ENCODE measurements around the gene OSBPL9. TPM values are rescaled to one million over a fixed set of nuclear protein-coding genes. Genes with fewer than 3 reads are reported as not detected.

OSBPL9 gene
- total and polyA plus RNA-seq, 2 experiments from 2014 or later: 32.2 to 37.0 TPM

- Histone ChIP-seq H4K20me1 (ENCODE audit: insufficient read depth) (no peaks in the 10 kb centered on the region), H3K4me3 (no peak overlapping the region), H3K4me1 (ENCODE audit: insufficient read depth) (peaks cover 46% of the 10 kb centered on the region), H3K9ac (peak overlapping the region; percentile 51), H3K79me2 (ENCODE audit: insufficient read depth) (peaks cover 72% of the 10 kb centered on the region), H3F3A (ENCODE audit: insufficient read depth) (peaks cover 29% of the 10 kb centered on the region), H3K27me3 (replicated peaks; ENCODE audit: insufficient read depth) (no peaks in the 10 kb centered on the region), H3K9me2 (ENCODE audit: insufficient read depth) (peaks cover 3% of the 10 kb centered on the region; the same call in 1 of the 2 replicates), H3K4me2 (ENCODE audit: unreplicated experiment) (peak overlapping the region; percentile 63), H3K27ac (peak overlapping the region; percentile 75), H3K36me3 (ENCODE audit: low read depth) (no peaks in the 10 kb centered on the region), H3K9me3 (ENCODE audit: low read depth) (no peaks in the 10 kb centered on the region), H2AFZ (no peak overlapping the region)
- 3 to 6% methylated on average over 2 of the region's 2 CpGs for WGBS, 2 experiments (ENCODE audit: low coverage in 1 of 2, low lambda C conversion rate in 2 of 2, missing lambda C conversion rate in 2 of 2)
- DNase-seq: peak; percentile 95
- TF ChIP-seq EZH2phosphoT487 (IDR thresholded peaks at IDR 0.05; ENCODE audit: insufficient read depth, low read depth) (peak; percentile 98), EZH2 (IDR thresholded peaks at IDR 0.05; ENCODE audit: insufficient read depth, poor library complexity, severe bottlenecking) (no peak)
- in situ Hi-C loops (cut with MboI): no loop called here
These were observed 49.6 kb downstream of the OSBPL9 start for GRCh38 chr1:51666478-51666877.

- in situ Hi-C loops (cut with MboI): no loop called here
- Histone ChIP-seq H3K4me3 (no peak overlapping the region), H3K9me3 (ENCODE audit: low read depth) (no peaks in the 10 kb centered on the region), H3F3A (ENCODE audit: insufficient read depth) (peaks cover 22% of the 10 kb centered on the region), H3K9me2 (ENCODE audit: insufficient read depth) (no peaks in the 10 kb centered on the region), H3K9ac (no peak overlapping the region), H3K36me3 (ENCODE audit: low read depth) (no peaks in the 10 kb centered on the region), H2AFZ (no peak overlapping the region), H3K4me2 (ENCODE audit: unreplicated experiment) (no peak overlapping the region), H3K27me3 (replicated peaks; ENCODE audit: insufficient read depth) (no peaks in the 10 kb centered on the region), H3K79me2 (ENCODE audit: insufficient read depth) (peaks cover 71% of the 10 kb centered on the region), H4K20me1 (ENCODE audit: insufficient read depth) (no peaks in the 10 kb centered on the region), H3K4me1 (ENCODE audit: insufficient read depth) (peaks cover 43% of the 10 kb centered on the region), H3K27ac (no peak overlapping the region)
- DNase-seq: no peak
- TF ChIP-seq EZH2phosphoT487 (IDR thresholded peaks at IDR 0.05; ENCODE audit: insufficient read depth, low read depth) (no peak), EZH2 (IDR thresholded peaks at IDR 0.05; ENCODE audit: insufficient read depth, poor library complexity, severe bottlenecking) (no peak)
- 94 to 98% methylated on average over 2 of the region's 2 CpGs for WGBS, 2 experiments (ENCODE audit: low coverage in 1 of 2, low lambda C conversion rate in 2 of 2, missing lambda C conversion rate in 2 of 2)
These were observed 50.7 kb downstream of the OSBPL9 start for GRCh38 chr1:51667561-51667960.

DNA sequence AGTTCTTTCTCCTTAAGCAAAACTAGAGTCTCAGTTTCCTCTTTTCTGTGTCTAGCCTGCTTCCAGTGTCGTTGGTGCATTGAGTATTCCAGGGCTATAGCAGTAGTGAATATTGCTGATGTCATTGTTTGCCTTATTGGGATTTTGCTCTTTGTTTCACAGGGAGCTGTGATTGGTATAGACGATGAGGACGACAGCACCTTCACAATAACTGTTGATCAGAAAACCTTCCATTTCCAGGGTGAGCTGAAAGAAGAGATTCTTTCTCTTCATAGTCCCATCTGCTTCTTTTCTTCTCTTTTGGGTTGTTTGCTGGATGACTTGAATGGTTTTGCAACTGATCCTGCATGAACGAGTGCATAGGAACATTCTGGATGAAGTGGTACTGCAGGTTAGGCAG lies 52.4 kb downstream of the OSBPL9 start:
- TF ChIP-seq EZH2 (IDR thresholded peaks at IDR 0.05; ENCODE audit: insufficient read depth, poor library complexity, severe bottlenecking) (no peak), EZH2phosphoT487 (IDR thresholded peaks at IDR 0.05; ENCODE audit: insufficient read depth, low read depth) (no peak)
- no peak for DNase-seq
- in situ Hi-C loops (cut with MboI): no loop called here
- H3K9me3 ChIP-seq (ENCODE audit: low read depth): no peaks in the 10 kb centered on the region
- no peaks in the 10 kb centered on the region for H3K36me3 ChIP-seq (ENCODE audit: low read depth)
- no peaks in the 10 kb centered on the region for H3K9me2 ChIP-seq (ENCODE audit: insufficient read depth)
- WGBS, 2 experiments (ENCODE audit: low coverage in 1 of 2, low lambda C conversion rate in 2 of 2, missing lambda C conversion rate in 2 of 2): 94% methylated on average over 4 of the region's 4 CpGs
- H4K20me1 ChIP-seq (ENCODE audit: insufficient read depth): no peaks in the 10 kb centered on the region
- no peak overlapping the region for H2AFZ ChIP-seq
- peaks cover 71% of the 10 kb centered on the region for H3K79me2 ChIP-seq (ENCODE audit: insufficient read depth)
- no peak overlapping the region for H3K4me3 ChIP-seq
- H3K27me3 ChIP-seq (replicated peaks; ENCODE audit: insufficient read depth): no peaks in the 10 kb centered on the region
- H3K4me2 ChIP-seq (ENCODE audit: unreplicated experiment): no peak overlapping the region
- H3K9ac ChIP-seq: no peak overlapping the region
- H3K4me1 ChIP-seq (ENCODE audit: insufficient read depth): peaks cover 38% of the 10 kb centered on the region
- H3K27ac ChIP-seq: no peak overlapping the region
- peaks cover 22% of the 10 kb centered on the region for H3F3A ChIP-seq (ENCODE audit: insufficient read depth)

- peaks cover 76% of the 10 kb centered on the region for H3K79me2 ChIP-seq (ENCODE audit: insufficient read depth)
- H3K9ac ChIP-seq: no peak overlapping the region
These were observed 52.9 kb downstream of the OSBPL9 start for GRCh38 chr1:51669816-51670215.

More at GRCh38 chr1:51669816-51670215, 52.9 kb downstream of the OSBPL9 start:
- peaks cover 19% of the 10 kb centered on the region for H3F3A ChIP-seq (ENCODE audit: insufficient read depth)
- no peaks in the 10 kb centered on the region for H3K9me2 ChIP-seq (ENCODE audit: insufficient read depth)
- H3K4me1 ChIP-seq (ENCODE audit: insufficient read depth): peaks cover 32% of the 10 kb centered on the region
- no peak overlapping the region for H3K27ac ChIP-seq
- no peaks in the 10 kb centered on the region for H4K20me1 ChIP-seq (ENCODE audit: insufficient read depth)
- H3K36me3 ChIP-seq (ENCODE audit: low read depth): no peaks in the 10 kb centered on the region
- H3K4me3 ChIP-seq: no peak overlapping the region
- TF ChIP-seq EZH2 (IDR thresholded peaks at IDR 0.05; ENCODE audit: insufficient read depth, poor library complexity, severe bottlenecking) (no peak), EZH2phosphoT487 (IDR thresholded peaks at IDR 0.05; ENCODE audit: insufficient read depth, low read depth) (no peak)
- H3K4me2 ChIP-seq (ENCODE audit: unreplicated experiment): no peak overlapping the region
- no peak overlapping the region for H2AFZ ChIP-seq
- H3K27me3 ChIP-seq (replicated peaks; ENCODE audit: insufficient read depth): no peaks in the 10 kb centered on the region
- in situ Hi-C loops (cut with MboI): no loop called here
- WGBS, 2 experiments (ENCODE audit: low coverage in 1 of 2, low lambda C conversion rate in 2 of 2, missing lambda C conversion rate in 2 of 2): 98 to 100% methylated on average over 2 of the region's 2 CpGs
- H3K9me3 ChIP-seq (ENCODE audit: low read depth): no peaks in the 10 kb centered on the region
- DNase-seq: no peak
